HUES64 (cell line): ENCODE measurements around the gene TMEM43.

Source experiments
- H3K27ac ChIP-seq: 2 replicates; pipeline ENCODE4 v1.7.0; 2013; ENCODE audit warnings: low read depth, low read length, inconsistent platforms
- H3K27me3 ChIP-seq: 2 replicates; pipeline ENCODE4 v1.6.1; 2013; ENCODE audit warnings: mild to moderate bottlenecking, low read length; ENCODE audit not compliant: insufficient read depth
- H3K36me3 ChIP-seq: 2 replicates; pipeline ENCODE4 v1.6.1; 2013; ENCODE audit warnings: mild to moderate bottlenecking, low read length; ENCODE audit not compliant: insufficient read depth
- H3K4me1 ChIP-seq: 2 replicates; pipeline ENCODE4 v1.6.1; 2013; ENCODE audit warnings: mild to moderate bottlenecking, low read length, moderate library complexity; ENCODE audit not compliant: insufficient read depth
- H3K4me3 ChIP-seq: 2 replicates; pipeline ENCODE4 v1.5.1; 2013; ENCODE audit warnings: mild to moderate bottlenecking, low read length, moderate library complexity
- H3K9ac ChIP-seq: 2 replicates; pipeline ENCODE4 v1.6.1; 2013; ENCODE audit warnings: mild to moderate bottlenecking, low read depth, low read length
- H3K9me3 ChIP-seq: 2 replicates; pipeline ENCODE4 v1.6.1; 2013; ENCODE audit warnings: low read depth, low read length; ENCODE audit not compliant: insufficient read depth
- WGBS: fragments of 150-250, 120-280 bp; methylation state at CpG from one replicate; pipeline ENCODE4 v1.1.7; 2013; ENCODE audit warnings: missing lambda C conversion rate; 5-methylcytosine and 5-hydroxymethylcytosine counted together

Gene TMEM43

DNA sequence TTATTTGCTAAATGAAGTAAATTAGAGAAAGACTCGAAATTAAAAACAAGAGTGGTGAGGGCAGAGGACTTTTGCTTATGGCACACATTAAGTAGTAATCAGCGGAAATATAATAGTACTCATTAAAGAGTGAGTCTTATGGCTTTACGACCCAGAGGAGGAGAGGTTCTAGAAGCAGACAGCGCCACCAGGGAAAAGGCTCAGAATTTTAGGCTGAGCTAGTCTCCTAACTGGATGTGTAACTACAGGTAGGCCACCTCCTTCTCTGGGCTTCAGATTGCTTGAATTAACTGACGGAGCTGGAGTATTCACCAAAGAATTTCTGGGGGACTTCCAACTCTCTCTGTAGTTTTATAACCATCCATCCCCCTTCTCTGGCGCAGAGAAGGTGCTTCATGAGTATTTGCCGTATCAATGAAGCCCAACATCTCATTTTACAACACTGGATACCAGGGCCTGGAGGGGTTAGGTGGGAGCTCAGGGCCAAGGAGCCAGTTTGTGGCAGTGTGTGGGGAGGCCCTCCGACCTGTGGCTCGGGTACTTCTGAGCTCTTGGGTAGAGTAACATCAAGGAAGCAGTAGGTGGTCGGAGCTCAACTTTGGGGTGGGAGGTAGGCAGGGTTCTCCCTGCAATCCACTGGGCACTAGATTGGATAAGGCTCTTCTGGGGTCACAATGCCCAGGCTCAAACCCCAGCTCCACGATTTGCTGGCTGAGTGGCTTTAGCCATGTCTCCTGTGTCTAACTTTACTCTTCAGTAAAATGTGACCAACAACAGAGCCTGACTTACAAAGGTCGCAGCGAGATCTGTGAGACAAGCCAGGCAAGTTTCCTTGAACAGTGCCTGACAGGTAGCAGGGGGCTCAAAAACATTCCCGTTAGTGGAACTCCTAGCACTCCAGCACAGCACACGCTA is 1.3 kb upstream of the TMEM43 start:
- H3K27ac ChIP-seq: no peak overlapping the region; the same call in 1 of the 2 replicates
- no peaks in the 10 kb centered on the region for H3K27me3 ChIP-seq
- no peaks in the 10 kb centered on the region; the same call in 1 of the 2 replicates for H3K9me3 ChIP-seq
- H3K9ac ChIP-seq: peak overlapping the region; percentile 81
- H3K4me1 ChIP-seq: peaks cover 26% of the 10 kb centered on the region; the same call in 1 of the 2 replicates
- H3K4me3 ChIP-seq: peak overlapping the region; percentile 95
- peaks cover 30% of the 10 kb centered on the region for H3K36me3 ChIP-seq
- WGBS: 44% methylated on average over 15 of the region's 15 CpGs

- Histone ChIP-seq H3K4me1 (peaks cover 26% of the 10 kb centered on the region; the same call in 1 of the 2 replicates), H3K9ac (peak overlapping the region; percentile 81), H3K4me3 (peak overlapping the region; percentile 95), H3K9me3 (no peaks in the 10 kb centered on the region; the same call in 1 of the 2 replicates), H3K27ac (peak overlapping the region; percentile 47; the same call in 1 of the 2 replicates), H3K27me3 (no peaks in the 10 kb centered on the region), H3K36me3 (peaks cover 35% of the 10 kb centered on the region)
- WGBS: under 1% methylated on average over 37 of the region's 37 CpGs
Measured at GRCh38 chr3:14124223-14124614, 633 bp upstream of the TMEM43 start.

DNA sequence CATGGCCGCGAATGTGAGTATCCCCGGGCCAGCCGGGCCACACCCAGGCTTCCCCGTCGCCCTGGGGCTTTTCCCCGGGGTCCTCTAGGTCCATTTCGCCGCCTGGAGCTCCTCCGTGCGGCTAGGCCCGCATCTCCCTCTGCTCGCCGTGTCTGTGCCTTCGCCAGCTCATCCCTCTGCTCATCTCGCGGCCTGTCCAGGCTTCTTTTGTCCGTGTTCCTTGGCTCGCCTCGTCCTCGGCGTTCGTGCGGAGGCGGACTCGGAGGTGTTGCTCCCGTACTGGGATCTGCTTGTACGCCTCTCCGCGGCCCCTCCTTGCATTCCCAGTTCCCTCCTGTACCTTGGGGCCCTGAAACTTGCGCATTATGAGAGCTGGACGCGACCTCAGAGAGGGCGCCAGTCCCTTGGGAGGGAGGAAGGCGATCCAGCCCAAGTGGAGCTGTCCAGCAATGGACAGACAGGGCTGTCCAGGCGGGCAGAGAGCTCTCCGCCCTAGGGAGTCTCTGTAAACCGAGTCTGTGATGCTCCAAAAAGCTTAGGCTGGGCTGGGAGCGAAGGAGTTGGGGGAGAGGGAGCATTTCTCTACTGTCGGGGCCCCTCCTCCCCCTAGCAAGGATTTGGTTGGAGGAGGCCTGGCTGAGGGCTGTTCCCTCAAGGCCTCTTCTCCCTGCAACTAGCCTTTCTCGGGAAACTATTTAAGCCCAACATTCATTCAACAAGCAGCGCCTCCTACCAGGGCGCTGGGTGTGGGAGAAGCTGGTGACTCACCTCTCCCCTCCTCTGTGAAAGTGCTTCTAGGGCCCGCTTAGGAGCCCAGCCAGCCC is 553 bp downstream of the TMEM43 start:
- H3K27me3 ChIP-seq: no peaks in the 10 kb centered on the region
- H3K27ac ChIP-seq: peak overlapping the region; percentile 64
- H3K9me3 ChIP-seq: no peaks in the 10 kb centered on the region
- peak overlapping the region; percentile 95 for H3K4me3 ChIP-seq
- under 1% methylated on average over 44 of the region's 44 CpGs for WGBS
- H3K9ac ChIP-seq: peak overlapping the region; percentile 86
- peaks cover 38% of the 10 kb centered on the region for H3K36me3 ChIP-seq
- H3K4me1 ChIP-seq: peaks cover 26% of the 10 kb centered on the region; the same call in 1 of the 2 replicates

DNA sequence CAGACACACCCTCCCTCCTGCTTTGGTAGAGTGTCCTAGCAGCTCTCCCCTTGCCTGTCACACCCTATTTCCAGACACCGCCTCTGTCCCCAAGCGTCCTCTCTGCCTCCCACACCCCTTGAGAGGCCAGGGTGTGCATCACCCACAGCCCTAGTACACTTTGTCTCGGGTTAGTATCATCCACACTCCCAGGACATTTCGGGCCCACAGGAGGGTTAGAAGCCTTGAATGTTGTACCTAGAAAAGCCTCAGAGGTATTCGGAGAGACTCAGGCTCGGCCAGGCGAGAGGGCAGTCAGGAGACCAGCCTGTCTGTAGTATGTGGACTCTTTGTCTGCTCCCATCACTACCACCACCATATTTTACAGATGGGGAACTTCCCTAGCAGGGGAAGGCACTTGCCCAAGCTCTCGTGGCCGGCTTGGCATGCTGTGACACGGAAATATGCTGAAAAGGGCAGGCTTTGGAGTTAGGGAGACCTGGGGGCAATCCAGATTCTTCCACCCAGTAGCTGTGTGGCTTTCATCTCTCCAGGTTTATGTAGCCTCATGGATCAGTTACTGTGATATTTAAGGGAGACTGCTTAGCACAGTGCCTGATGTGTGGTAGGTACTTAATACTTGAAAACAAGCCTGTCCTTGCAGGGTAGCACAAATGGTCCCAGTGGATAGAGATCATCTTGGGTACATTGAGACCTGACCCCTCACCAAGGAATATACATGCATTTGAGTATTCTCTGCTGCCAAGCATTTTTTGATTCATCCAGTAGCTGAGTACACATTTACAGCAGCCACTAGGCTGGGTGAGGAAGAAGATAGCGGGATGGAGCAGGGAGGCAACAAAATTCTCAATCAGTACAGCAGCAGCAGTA is 1.4 kb downstream of the TMEM43 start:
- peak overlapping the region; percentile 95 for H3K4me3 ChIP-seq
- H3K36me3 ChIP-seq: peaks cover 40% of the 10 kb centered on the region
- H3K4me1 ChIP-seq: peaks cover 26% of the 10 kb centered on the region; the same call in 1 of the 2 replicates
- H3K9me3 ChIP-seq: no peaks in the 10 kb centered on the region
- H3K9ac ChIP-seq: peak overlapping the region; percentile 86; the same call in 1 of the 2 replicates
- no peak overlapping the region for H3K27ac ChIP-seq
- no peaks in the 10 kb centered on the region for H3K27me3 ChIP-seq
- 65% methylated on average over 11 of the region's 11 CpGs for WGBS

DNA sequence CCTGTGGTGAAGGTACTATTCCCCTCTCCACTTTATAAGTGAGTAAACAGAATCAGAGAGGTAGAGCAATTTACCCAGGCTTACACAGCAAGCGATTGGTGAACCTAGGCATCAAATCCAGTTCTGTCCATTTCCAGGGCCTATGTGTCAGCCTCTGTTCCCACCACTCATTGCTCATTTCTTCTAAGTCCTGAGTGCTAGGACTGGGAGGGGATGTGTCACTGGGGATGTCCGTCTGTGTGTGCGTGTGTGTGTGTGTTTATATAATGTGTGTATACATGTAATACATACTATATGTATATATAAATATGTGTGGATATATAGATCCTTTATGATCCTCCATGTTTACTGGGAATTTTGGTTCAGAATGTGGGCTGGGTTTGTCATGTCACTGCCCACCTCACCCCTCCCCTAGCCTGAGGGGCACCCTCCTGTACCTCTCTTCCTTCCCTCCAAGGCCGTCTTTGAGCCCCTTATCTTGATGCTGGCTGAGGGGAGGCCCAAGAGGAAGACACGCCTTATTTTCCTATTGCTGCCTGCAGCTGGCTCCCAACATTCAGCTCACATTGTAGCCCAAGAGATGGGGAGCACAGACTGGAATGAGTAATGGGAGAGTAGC is 2.1 kb downstream of the TMEM43 start:
- Histone ChIP-seq H3K9ac (no peak overlapping the region), H3K4me3 (no peak overlapping the region), H3K27ac (no peak overlapping the region), H3K36me3 (peaks cover 44% of the 10 kb centered on the region), H3K27me3 (no peaks in the 10 kb centered on the region), H3K9me3 (no peaks in the 10 kb centered on the region), H3K4me1 (peaks cover 21% of the 10 kb centered on the region; the same call in 1 of the 2 replicates)
- 92% methylated on average over 3 of the region's 5 CpGs for WGBS

- no peak overlapping the region for H3K4me3 ChIP-seq
- no peaks in the 10 kb centered on the region for H3K9me3 ChIP-seq
- peaks cover 49% of the 10 kb centered on the region for H3K36me3 ChIP-seq
- H3K27me3 ChIP-seq: no peaks in the 10 kb centered on the region
- WGBS: 94% methylated on average over 12 of the region's 12 CpGs
- H3K9ac ChIP-seq: no peak overlapping the region
- H3K27ac ChIP-seq: no peak overlapping the region
- H3K4me1 ChIP-seq: peaks cover 15% of the 10 kb centered on the region; the same call in 1 of the 2 replicates
Measured at GRCh38 chr3:14127516-14128161, 2.8 kb downstream of the TMEM43 start.

DNA sequence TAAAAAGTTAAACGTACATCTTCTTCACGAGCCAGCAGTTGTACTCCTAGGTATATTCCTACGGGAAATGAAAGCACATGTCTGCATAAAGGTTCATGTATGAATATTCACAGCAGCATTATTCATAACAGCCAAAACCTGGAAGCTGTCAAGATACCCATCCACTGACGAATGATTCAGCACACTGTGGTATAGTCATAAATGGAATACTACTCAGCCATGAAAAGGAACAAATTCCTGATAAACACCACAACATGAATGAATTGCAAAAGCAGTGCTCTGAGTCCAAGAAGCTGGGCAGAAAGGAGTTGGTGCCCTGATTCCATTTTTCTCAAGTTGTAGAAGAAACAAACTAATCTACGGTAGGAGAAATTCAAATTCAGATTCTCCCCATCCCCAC is 3.9 kb downstream of the TMEM43 start:
- peaks cover 60% of the 10 kb centered on the region for H3K36me3 ChIP-seq
- H3K9ac ChIP-seq: no peak overlapping the region
- no peak overlapping the region for H3K4me3 ChIP-seq
- H3K4me1 ChIP-seq: peaks cover 8% of the 10 kb centered on the region; the same call in 1 of the 2 replicates
- WGBS: 96% methylated on average over 4 of the region's 5 CpGs
- no peaks in the 10 kb centered on the region for H3K27me3 ChIP-seq
- H3K27ac ChIP-seq: no peak overlapping the region
- no peaks in the 10 kb centered on the region for H3K9me3 ChIP-seq

DNA sequence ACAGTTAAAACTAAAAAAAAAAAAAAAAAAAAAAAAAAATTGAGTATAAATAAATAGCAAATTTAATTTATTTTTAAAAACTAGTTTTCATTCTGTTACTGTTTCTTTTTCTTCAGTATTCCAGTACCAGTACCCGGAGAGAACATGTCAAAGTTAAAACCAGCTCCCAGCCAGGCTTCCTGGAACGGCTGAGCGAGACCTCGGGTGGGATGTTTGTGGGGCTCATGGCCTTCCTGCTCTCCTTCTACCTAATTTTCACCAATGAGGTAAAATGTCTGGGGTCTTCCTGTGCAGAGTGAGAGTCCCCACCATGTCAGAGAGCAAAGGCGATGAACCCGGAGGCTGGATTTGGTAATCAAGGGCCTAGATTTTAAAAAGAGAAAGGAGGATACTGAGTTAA is 4.4 kb downstream of the TMEM43 start:
- Histone ChIP-seq H3K4me1 (peaks cover 7% of the 10 kb centered on the region; the same call in 1 of the 2 replicates), H3K4me3 (no peak overlapping the region), H3K36me3 (peaks cover 66% of the 10 kb centered on the region), H3K27me3 (no peaks in the 10 kb centered on the region), H3K9ac (no peak overlapping the region), H3K9me3 (no peaks in the 10 kb centered on the region), H3K27ac (no peak overlapping the region)
- WGBS: 99% methylated on average over 6 of the region's 6 CpGs

GRCh38 chr3:14130230-14130629 is 5.4 kb downstream of the TMEM43 start:
- peaks cover 75% of the 10 kb centered on the region for H3K36me3 ChIP-seq
- WGBS: 91% methylated on average over 4 of the region's 4 CpGs
- no peaks in the 10 kb centered on the region for H3K27me3 ChIP-seq
- H3K9ac ChIP-seq: no peak overlapping the region
- peaks cover 7% of the 10 kb centered on the region; the same call in 1 of the 2 replicates for H3K4me1 ChIP-seq
- H3K9me3 ChIP-seq: no peaks in the 10 kb centered on the region
- no peak overlapping the region for H3K27ac ChIP-seq
- no peak overlapping the region for H3K4me3 ChIP-seq

- Histone ChIP-seq H3K9me3 (no peaks in the 10 kb centered on the region), H3K4me3 (no peak overlapping the region), H3K27me3 (no peaks in the 10 kb centered on the region), H3K9ac (no peak overlapping the region), H3K36me3 (peaks cover 80% of the 10 kb centered on the region), H3K27ac (no peak overlapping the region), H3K4me1 (peaks cover 7% of the 10 kb centered on the region; the same call in 1 of the 2 replicates)
- WGBS: 94% methylated on average over 12 of the region's 12 CpGs
Measured at GRCh38 chr3:14130707-14131106, 5.9 kb downstream of the TMEM43 start.
